GM12878 (cell line): ENCODE results near the gene MUC20. TPM values are rescaled to one million over a fixed set of nuclear protein-coding genes. Genes with fewer than 3 reads are reported as not detected.
"Not testable (repeated sequence)": the region's sequence is repeated elsewhere in the genome, so short reads cannot be mapped to it uniquely, and the experiment has no call there.

Experiments
- ATAC-seq: fragments of 200-7000 bp; cut with Tn5 transposase; 3 replicates; pipeline ENCODE4 v1.9.1; 2020; ENCODE audit warnings: mild to moderate bottlenecking, moderate library complexity
- BruUV-seq: library from RNA; stranded (reverse); fragments of 400-500 nt; replicated peaks from 2 replicates; lab custom pipeline; 2021; lab: Mats Ljungman, UMichigan
- CTCF ChIA-PET: fragments of 300-600 bp; sonication (Branson Sonifier 250); formaldehyde crosslinking; extraction: SDS; loops from one replicate; lab custom pipeline; 2021; ENCODE audit warnings: inconsistent platforms; lab: Yijun Ruan, JAX
- POLR2A ChIA-PET: fragments of 350-600 bp; formaldehyde crosslinking; extraction: SDS; loops from one replicate; lab custom pipeline; 2021; ENCODE audit warnings: inconsistent platforms; lab: Charles Lee
- RAD21 ChIA-PET: fragments of 300-600 bp; sonication (Branson Sonifier 250); formaldehyde crosslinking; loops from one replicate; lab custom pipeline; 2023; ENCODE audit warnings: antibody characterized with exemption; ENCODE audit not compliant: unreplicated experiment; lab: Charles Lee
- SMC1A ChIA-PET: fragments of 300-600 bp; sonication (Branson Sonifier 250); formaldehyde crosslinking; loops from one replicate; lab custom pipeline; 2023; ENCODE audit not compliant: unreplicated experiment, uncharacterized antibody; lab: Charles Lee
- DNase-seq: peaks from one replicate; pipeline ENCODE4 v3.0.0-alpha.2; 2011; ENCODE audit warnings: low read depth, low spot score
- FAIRE-seq: peaks from 3 replicates; lab custom pipeline; 2011; peaks lifted over from hg19 to GRCh38; lab: Jason Lieb, UNC
- H2AFZ ChIP-seq: 2 replicates; pipeline ENCODE4 v1.6.0; 2011; ENCODE audit warnings: low read depth, low read length, control low read depth; ENCODE audit not compliant: control insufficient read depth
- H3K27ac ChIP-seq: 2 replicates; pipeline ENCODE4 v1.5.1; 2011; ENCODE audit warnings: control low read depth; ENCODE audit not compliant: control insufficient read depth, insufficient read depth
- H3K27me3 ChIP-seq, 2 experiments: replicated peaks in 1 of 2; 2 replicates each; pipeline versions ENCODE4 v1.6.0 to v1.6.1; 2011; ENCODE audit warnings: low read length in 1 of 2; ENCODE audit not compliant: control insufficient read depth in 2 of 2, insufficient read depth in 2 of 2
- H3K36me3 ChIP-seq, 2 experiments: 2 replicates each; pipeline ENCODE4 v1.5.1; 2011; ENCODE audit warnings: low read length in 1 of 2; ENCODE audit not compliant: control insufficient read depth in 2 of 2, insufficient read depth in 2 of 2
- H3K4me1 ChIP-seq: 2 replicates; pipeline ENCODE4 v1.6.1; 2011; ENCODE audit warnings: mild to moderate bottlenecking, low read length, moderate library complexity, mixed read lengths; ENCODE audit not compliant: control insufficient read depth, insufficient read depth
- H3K4me2 ChIP-seq: 2 replicates; pipeline ENCODE4 v1.6.0; 2011; ENCODE audit warnings: control low read depth; ENCODE audit not compliant: control insufficient read depth, insufficient read depth
- H3K4me3 ChIP-seq: fragments of 200-600 bp; sonication (generic); 2 replicates; pipeline ENCODE4 v1.5.1; 2016
- H3K79me2 ChIP-seq: 2 replicates; pipeline ENCODE4 v1.6.0; 2011; ENCODE audit warnings: low read length; ENCODE audit not compliant: control insufficient read depth, insufficient read depth
- H3K9ac ChIP-seq: 2 replicates; pipeline ENCODE4 v1.8.0; 2011; ENCODE audit warnings: low read length, control low read depth, mixed read lengths; ENCODE audit not compliant: control insufficient read depth, insufficient read depth
- H3K9me3 ChIP-seq: replicated peaks from 3 replicates; pipeline ENCODE4 v1.5.1; 2011; ENCODE audit warnings: mild to moderate bottlenecking, low read length; ENCODE audit not compliant: control insufficient read depth, insufficient read depth
- H4K20me1 ChIP-seq: 2 replicates; pipeline ENCODE4 v1.6.0; 2011; ENCODE audit not compliant: control insufficient read depth, insufficient read depth
- WGBS: methylation state at CpG from one replicate; pipeline ENCODE4 v1.1.6; 2016; ENCODE audit warnings: low lambda C conversion rate; ENCODE audit not compliant: insufficient replicate concordance, insufficient coverage; ENCODE audit errors: missing lambda C conversion rate; 5-methylcytosine and 5-hydroxymethylcytosine counted together
- in situ Hi-C: fragments of 300-500 bp; cut with MboI; formaldehyde crosslinking; loops from 9 replicates; pipeline ENCODE4 v1.14.3; 2018; ENCODE audit warnings: mixed read lengths
- intact Hi-C: fragments of 100-400 bp; cut with micrococcal nuclease; formaldehyde crosslinking; loops from one replicate; pipeline ENCODE4 v1.14.2; 2022; ENCODE audit not compliant: unreplicated experiment
- polyA plus RNA-seq, 11 experiments: library from polyadenylated mRNA; depleted of rRNA in 4 of 11; unstranded in 6 of 11; stranded (reverse) in 5 of 11; fragments of >200 nt; fragmentation: Nextera tagmentation in 4 of 11; fragmentation: Illumina TruSeq in 1 of 11; extraction: Ambion mirVana in 4 of 11; extraction: Trizol in 1 of 11; gene quantifications; 1 replicate in 1 of 11; 2 replicates in 10 of 11; pipeline versions ENCODE4 v1.2.1 to v1.2.3, GENCODE V29; 2011 to 2016; ENCODE audit warnings: inconsistent platforms in 2 of 11, missing spikeins in 2 of 11, low read depth in 1 of 11
- total RNA-seq, 4 experiments: library from RNA; depleted of rRNA in 3 of 4; stranded (reverse); fragments of >200 nt in 3 of 4; fragmentation: Illumina TruSeq in 1 of 4; extraction: Trizol in 1 of 4; gene quantifications; 2 replicates each; pipeline versions ENCODE4 v1.2.1 to v1.2.3, GENCODE V29; 2013 to 2021

Gene MUC20
- total and polyA plus RNA-seq, 10 of the 15 experiments (the other 5 are each of a cell fraction or from before 2014, with no cell fraction given): 0.04 to 0.46 (median 0.17) TPM; not detected in 3

DNA sequence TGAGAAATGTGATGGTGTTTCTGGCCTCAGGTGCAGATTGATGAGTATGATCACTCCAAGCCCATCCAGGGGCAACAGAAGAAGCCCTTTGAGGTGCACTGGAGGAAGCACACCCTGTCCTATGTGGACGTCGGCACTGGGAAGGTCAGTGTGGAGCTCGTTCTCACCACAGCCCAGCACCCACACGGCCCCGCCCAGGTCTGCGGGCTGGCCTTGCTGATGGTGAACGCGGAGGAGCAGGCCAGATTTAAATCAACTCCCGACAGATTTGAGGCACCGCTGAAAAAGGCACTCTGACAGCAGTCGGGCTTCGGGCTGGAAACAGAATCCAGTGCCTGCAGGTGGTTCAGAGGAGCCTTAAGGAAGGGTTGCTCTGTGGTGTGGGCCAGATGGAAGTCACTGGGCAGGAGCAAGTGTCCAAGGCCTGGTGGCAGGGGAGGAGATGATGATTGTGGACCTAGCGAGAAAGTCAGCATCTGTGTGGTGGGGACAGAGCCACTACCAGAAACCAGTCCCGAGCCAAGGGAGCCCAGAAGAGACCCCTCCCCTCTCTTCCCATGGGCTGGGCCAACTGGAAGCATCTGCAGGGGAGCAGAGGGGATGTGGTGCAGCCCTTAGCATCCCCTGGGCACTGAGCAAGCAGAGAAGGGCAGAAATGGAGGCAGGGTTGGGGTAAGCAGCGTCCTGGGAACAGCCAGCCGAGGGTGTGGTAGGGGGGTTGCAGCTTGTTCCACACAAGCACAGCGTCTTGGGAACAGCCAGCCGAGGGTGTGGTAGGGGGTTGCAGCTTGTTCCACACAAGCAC is 36.9 kb upstream of the MUC20 start:
- SMC1A ChIA-PET, BruUV-seq, H3K27ac ChIP-seq, CTCF ChIA-PET, H2AFZ ChIP-seq, RAD21 ChIA-PET, H3K9ac ChIP-seq, DNase-seq, H3K9me3 ChIP-seq, H3K4me3 ChIP-seq, H3K4me2 ChIP-seq, in situ Hi-C loops, H4K20me1 ChIP-seq, FAIRE-seq, intact Hi-C loops, H3K27me3 ChIP-seq, H3K79me2 ChIP-seq, H3K4me1 ChIP-seq, H3K36me3 ChIP-seq, POLR2A ChIA-PET: not testable (repeated sequence)
- 94% methylated on average over 18 of the region's 18 CpGs for WGBS
- ATAC-seq: peak; percentile 48

DNA sequence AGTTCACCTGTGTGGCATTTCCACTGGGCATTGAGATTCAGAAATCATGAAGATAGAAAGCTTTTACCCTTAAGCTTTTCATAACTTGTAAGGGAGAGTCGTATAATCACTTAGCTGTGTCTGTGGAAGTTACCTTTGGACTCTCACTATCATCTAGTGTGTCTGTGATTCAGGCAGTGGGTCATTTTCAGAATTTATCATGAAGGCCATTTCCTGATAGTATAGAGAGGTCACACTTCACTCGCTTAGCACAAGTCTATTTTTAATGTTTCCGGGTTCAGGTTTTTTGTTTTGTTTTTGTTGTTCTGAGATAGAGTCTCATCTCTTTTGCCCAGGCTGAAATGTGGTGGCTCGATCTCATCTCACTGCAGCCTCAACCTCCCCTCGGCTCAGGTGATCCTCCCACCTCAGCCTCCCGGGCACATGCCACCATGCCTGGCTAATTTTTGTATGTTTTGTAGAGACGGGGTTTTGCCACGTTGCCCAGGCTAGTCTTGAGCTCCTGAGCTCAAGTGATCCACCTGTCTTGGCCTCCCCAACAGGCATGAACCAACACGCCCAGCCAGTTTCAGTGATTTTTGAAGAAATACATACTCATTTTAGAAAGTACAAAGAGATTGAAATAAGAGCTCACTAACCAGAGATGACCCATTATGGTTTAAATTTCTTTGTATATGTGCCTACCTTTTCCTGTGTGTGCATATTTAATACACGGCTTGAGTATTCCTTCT is 36.1 kb upstream of the MUC20 start:
- 37% methylated on average over 9 of the region's 10 CpGs for WGBS
- peak; percentile 86 for ATAC-seq
- H3K27ac ChIP-seq, H3K9me3 ChIP-seq, POLR2A ChIA-PET, H3K79me2 ChIP-seq, BruUV-seq, H3K36me3 ChIP-seq, SMC1A ChIA-PET, H3K4me3 ChIP-seq, FAIRE-seq, intact Hi-C loops, H3K27me3 ChIP-seq, H2AFZ ChIP-seq, RAD21 ChIA-PET, H4K20me1 ChIP-seq, DNase-seq, H3K9ac ChIP-seq, H3K4me1 ChIP-seq, in situ Hi-C loops, CTCF ChIA-PET: not testable (repeated sequence)
- H3K4me2 ChIP-seq: peak overlapping the region; percentile 13; the same call in 1 of the 2 replicates

DNA sequence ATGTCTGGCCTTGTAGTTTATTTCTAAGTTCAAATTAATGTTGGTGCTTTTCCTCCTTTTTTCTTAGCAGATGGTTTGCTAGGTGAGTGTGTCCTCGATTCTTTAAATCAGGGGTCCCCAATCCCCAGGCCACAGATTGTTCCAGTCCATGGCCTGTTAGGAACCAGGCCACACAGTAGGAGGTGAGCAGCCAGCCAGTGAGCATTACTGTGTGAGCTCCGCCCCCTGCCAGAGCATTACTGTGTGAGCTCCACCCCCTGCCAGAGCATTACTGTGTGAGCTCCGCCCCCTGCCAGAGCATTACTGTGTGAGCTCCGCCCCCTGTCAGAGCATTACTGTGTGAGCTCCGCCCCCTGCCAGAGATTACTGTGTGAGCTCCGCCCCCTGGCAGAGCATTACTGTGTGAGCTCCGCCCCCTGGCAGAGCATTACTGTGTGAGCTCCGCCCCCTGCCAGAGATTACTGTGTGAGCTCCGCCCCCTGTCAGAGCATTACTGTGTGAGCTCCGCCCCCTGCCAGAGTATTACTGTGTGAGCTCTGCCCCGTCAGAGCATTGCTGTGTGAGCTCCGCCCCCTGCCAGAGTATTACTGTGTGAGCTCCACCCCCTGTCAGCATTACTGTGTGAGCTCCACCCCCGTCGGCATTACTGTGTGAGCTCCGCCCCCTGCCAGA is 34.1 kb upstream of the MUC20 start:
- SMC1A ChIA-PET, H3K9me3 ChIP-seq, H3K4me3 ChIP-seq, H3K36me3 ChIP-seq, H3K4me2 ChIP-seq, H3K27me3 ChIP-seq, POLR2A ChIA-PET, DNase-seq, RAD21 ChIA-PET, H3K4me1 ChIP-seq, H2AFZ ChIP-seq, CTCF ChIA-PET, H3K79me2 ChIP-seq, in situ Hi-C loops, H3K9ac ChIP-seq, ATAC-seq, intact Hi-C loops, BruUV-seq, FAIRE-seq, H4K20me1 ChIP-seq, H3K27ac ChIP-seq: not testable (repeated sequence)
- WGBS: 97% methylated on average over 10 of the region's 15 CpGs
